ENCODE data around the gene REEP6. TPM values are rescaled to one million over a fixed set of nuclear protein-coding genes. Genes with fewer than 3 reads are reported as not detected.
"Not testable (repeated sequence)": the region's sequence is repeated elsewhere in the genome, so short reads cannot be mapped to it uniquely, and the experiment has no call there.

The REEP6 gene
- total RNA-seq, 2 experiments from 2014 or later, result 2.0 to 2.4 TPM

GRCh38 chr19:1516395-1516753 lies 25.4 kb downstream of the REEP6 start:
- Mint-ChIP-seq H3K4me1 (ENCODE audit: low read depth) (peaks cover 4% of the 10 kb centered on the region), H3K36me3 (ENCODE audit: low read depth) (no peaks in the 10 kb centered on the region), H3K4me3 (no peak overlapping the region), H3K27me3 (peaks cover 2% of the 10 kb centered on the region), H3K27ac (no peak overlapping the region), H3K9me3 (no peaks in the 10 kb centered on the region)
- intact Hi-C loops (cut with micrococcal nuclease), result no loop called here
- DNase-seq, result no peak
- POLR2A ChIA-PET, result no interaction called here
- CTCF ChIA-PET, result interaction anchor here (0.6 kb wide), 1 partner anchor 30 kb away, joined by 4 read pairs; no protein-coding TSS in a partner anchor
- ATAC-seq, result no peak
- no peak for TF ChIP-seq CTCF (IDR thresholded peaks at IDR 0.05)

DNA sequence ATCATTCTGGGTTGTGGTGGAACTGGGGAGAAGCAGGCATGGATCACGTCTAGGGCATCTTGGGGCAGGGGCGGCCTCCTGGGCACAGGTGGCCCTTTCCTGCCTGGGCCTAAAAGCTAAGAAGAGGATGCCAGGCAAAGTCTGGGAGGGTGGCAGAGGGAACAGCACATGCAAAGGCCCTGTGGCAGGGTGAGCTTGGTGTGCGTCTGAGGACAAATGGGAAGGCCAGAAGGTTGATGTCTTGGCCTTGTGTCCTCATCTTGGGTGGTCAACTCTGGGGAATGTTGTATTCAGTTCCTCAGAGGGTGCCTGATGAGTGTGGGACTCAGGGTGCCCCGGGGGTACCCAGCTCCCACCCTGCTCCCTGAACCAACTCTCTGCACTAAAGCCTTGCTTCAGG lies 27.5 kb downstream of the REEP6 start:
- ChIA-PET POLR2A (interaction anchor here (0.8 kb wide), 1 partner anchor 252 kb away, joined by 3 read pairs; no protein-coding TSS in a partner anchor), CTCF (interaction anchor here (1.1 kb wide), 1 partner anchor 28 kb away, joined by 3 read pairs; no protein-coding TSS in a partner anchor)
- H3K9me3 Mint-ChIP-seq, result no peaks in the 10 kb centered on the region
- peaks cover 9% of the 10 kb centered on the region for H3K27me3 Mint-ChIP-seq
- intact Hi-C loops (cut with micrococcal nuclease), result no loop called here
- no peak for DNase-seq
- H3K4me3 Mint-ChIP-seq, result no peak overlapping the region
- H3K4me1 Mint-ChIP-seq (ENCODE audit: low read depth), result no peaks in the 10 kb centered on the region
- H3K36me3 Mint-ChIP-seq (ENCODE audit: low read depth), result no peaks in the 10 kb centered on the region
- no peak overlapping the region for H3K27ac Mint-ChIP-seq
- TF ChIP-seq CTCF (IDR thresholded peaks at IDR 0.05), result no peak
- no peak for ATAC-seq

- H3K4me1 Mint-ChIP-seq (ENCODE audit: low read depth); DNase-seq; CTCF ChIA-PET; POLR2A ChIA-PET; H3K27ac Mint-ChIP-seq; H3K4me3 Mint-ChIP-seq; intact Hi-C loops (cut with micrococcal nuclease); ATAC-seq; H3K36me3 Mint-ChIP-seq (ENCODE audit: low read depth); H3K9me3 Mint-ChIP-seq: not testable (repeated sequence)
- peaks cover 14% of the 10 kb centered on the region for H3K27me3 Mint-ChIP-seq
Observed at GRCh38 chr19:1519802-1520201, 28.8 kb downstream of the REEP6 start.

- CTCF ChIA-PET, result no interaction called here
- Mint-ChIP-seq H3K36me3 (ENCODE audit: low read depth) (no peaks in the 10 kb centered on the region), H3K9me3 (no peaks in the 10 kb centered on the region), H3K4me1 (ENCODE audit: low read depth) (peaks cover 6% of the 10 kb centered on the region), H3K27me3 (peaks cover 19% of the 10 kb centered on the region), H3K27ac (no peak overlapping the region), H3K4me3 (no peak overlapping the region)
- ATAC-seq (no peak), DNase-seq (no peak)
- TF ChIP-seq CTCF (IDR thresholded peaks at IDR 0.05), result no peak
- intact Hi-C loops (cut with micrococcal nuclease), result no loop called here
- POLR2A ChIA-PET, result no interaction called here
Observed at GRCh38 chr19:1520203-1520780, 29.3 kb downstream of the REEP6 start.

GRCh38 chr19:1521636-1522035 lies 30.7 kb downstream of the REEP6 start:
- H3K9me3 Mint-ChIP-seq, result no peaks in the 10 kb centered on the region
- POLR2A ChIA-PET, result interaction anchor here (0.6 kb wide), 1 partner anchor 210 kb away, joined by 3 read pairs; no protein-coding TSS in a partner anchor
- CTCF ChIA-PET, result interaction anchor here (1.5 kb wide), 1 partner anchor 25 kb away, joined by 4 read pairs; no protein-coding TSS in a partner anchor
- DNase-seq (no peak), ATAC-seq (no peak)
- intact Hi-C loops (cut with micrococcal nuclease), result no loop called here
- H3K27ac Mint-ChIP-seq, result no peak overlapping the region
- H3K4me3 Mint-ChIP-seq, result no peak overlapping the region
- H3K36me3 Mint-ChIP-seq (ENCODE audit: low read depth), result no peaks in the 10 kb centered on the region
- H3K4me1 Mint-ChIP-seq (ENCODE audit: low read depth), result peaks cover 6% of the 10 kb centered on the region
- no peak for TF ChIP-seq CTCF (IDR thresholded peaks at IDR 0.05)
- peaks cover 29% of the 10 kb centered on the region for H3K27me3 Mint-ChIP-seq

Measured in activated CD8-positive, alpha-beta T cell treated with anti-CD3 and anti-CD28 coated beads for 36 hours (primary cell).